GM19238 (cell line): ENCODE results near the gene C1QTNF12.

Experiments used
- DNase-seq: peaks from one replicate; pipeline ENCODE4 v3.0.0; 2011; ENCODE audit warnings: low spot score; ENCODE audit not compliant: insufficient read length

Gene C1QTNF12, protein sequence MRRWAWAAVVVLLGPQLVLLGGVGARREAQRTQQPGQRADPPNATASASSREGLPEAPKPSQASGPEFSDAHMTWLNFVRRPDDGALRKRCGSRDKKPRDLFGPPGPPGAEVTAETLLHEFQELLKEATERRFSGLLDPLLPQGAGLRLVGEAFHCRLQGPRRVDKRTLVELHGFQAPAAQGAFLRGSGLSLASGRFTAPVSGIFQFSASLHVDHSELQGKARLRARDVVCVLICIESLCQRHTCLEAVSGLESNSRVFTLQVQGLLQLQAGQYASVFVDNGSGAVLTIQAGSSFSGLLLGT

GRCh38 chr1:1246577-1247340 lies at the start of gene C1QTNF12:
C1QTNF12 (minus strand) TSS chr1:1246722; CDS start chr1:1246690, 32 bp downstream.
- no peak for DNase-seq

DNA sequence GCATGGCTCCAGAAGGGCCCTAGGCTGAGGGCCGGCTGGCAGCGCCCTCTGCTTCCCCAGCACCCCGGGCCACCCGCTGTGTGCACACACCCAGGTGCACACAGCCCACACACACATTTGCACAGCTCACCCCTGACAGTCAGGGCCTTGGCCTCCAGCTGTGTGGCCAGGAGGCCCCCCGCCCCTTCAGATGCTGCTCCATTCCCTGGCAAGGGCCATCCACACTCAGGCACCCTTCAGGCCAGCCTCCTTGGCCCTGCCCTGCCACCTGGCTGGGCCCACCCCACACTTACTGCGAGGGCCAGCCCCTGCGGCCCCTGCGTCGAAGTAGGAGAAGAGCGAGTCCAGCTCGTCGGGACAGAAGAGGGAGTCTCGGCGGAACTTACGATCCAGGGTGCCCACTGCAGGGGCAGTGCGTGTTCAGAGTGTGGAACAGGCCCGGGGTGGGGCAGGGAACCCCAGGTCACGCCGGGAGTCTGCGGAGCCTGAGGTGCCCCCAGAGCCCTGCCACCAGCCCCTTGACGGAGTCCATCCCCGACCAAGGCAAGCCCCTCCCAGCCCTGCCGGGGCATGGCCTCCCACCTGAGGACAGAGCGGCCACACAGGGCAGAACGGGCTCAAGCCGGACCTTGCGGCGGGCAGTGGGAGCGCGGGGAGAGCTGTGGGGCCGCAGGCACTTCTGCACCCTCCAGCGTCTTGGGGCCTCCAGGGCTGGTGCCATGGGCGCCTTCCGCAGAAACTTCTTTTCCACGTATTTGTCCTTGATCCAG lies 48.8 kb upstream of the C1QTNF12 start:
- DNase-seq: no peak

GRCh38 chr1:1294250-1294890 lies 47.8 kb upstream of the C1QTNF12 start:
- DNase-seq: no peak

DNA sequence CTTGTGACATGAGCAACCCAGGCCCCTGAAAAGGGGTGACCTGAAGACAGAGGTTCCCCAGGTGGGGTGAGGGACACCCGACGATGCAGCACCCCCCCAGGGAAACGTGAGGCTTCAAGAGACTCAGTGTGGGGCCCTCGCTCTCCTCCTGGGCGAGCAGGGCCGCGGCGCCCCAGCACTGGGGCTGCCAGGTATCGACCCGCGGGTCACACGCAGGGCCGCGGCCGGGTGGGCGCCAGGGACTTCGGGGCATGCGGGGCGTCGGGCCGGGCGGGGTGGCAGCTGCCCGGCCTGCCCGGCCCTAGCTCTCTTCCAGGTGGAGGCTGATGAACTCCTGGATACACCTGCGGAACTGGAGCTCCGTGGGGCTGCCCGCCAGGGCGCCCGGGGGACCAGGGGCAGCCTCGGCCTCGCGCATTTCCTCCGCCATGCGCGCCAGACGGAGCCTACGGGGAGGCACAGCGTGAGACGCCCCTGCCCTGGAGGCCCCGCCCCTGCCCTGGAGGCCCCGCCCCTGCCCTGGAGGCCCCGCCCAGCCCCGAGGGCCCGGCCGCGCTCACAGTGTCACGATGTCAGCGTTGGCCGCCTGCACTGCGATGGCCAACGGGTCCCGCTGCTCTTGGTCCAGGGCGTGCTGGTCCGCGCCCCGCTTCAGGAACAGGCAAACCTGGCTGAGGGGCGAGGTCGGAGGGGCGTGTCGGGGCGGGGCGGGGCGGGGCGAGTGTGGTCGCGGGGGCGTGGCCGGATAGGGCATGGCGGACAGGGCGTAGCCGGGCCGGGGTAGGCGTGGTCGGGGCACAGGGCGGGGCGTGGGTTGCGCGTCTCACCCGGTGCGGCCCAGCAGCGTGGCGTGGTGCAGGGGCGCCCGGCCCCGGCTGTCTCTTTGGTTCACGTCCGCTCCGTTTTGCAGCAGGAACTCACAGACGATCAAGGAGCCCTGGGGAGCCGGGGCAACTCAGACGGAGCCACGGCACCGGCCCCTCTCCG lies 47.0 kb upstream of the C1QTNF12 start:
- DNase-seq: no peak

DNA sequence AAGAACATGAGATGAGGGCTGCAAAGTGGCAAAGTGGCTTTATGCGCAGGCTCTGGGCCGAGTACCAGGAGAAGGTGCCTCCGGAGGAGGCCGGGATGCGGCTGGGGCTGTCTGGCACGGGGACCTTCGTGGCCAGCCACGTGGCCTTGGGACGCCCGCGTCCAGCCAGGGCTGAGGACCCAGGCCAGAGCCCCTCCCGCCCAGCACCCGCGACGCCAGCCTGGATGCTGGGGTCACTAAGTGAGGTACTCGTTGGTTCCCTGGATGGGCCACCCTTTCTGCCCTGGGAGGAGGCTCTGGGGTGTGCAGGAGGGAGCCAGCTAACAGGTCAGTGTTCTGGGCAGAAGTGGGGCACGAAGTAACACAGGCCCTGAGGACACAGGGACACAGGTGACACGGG lies 46.3 kb upstream of the C1QTNF12 start:
- no peak for DNase-seq

- DNase-seq: no peak
Measured at GRCh38 chr1:1292442-1292779, 45.9 kb upstream of the C1QTNF12 start.

- peak; percentile 85 for DNase-seq
Measured at GRCh38 chr1:1291548-1292441, 45.3 kb upstream of the C1QTNF12 start.

DNA sequence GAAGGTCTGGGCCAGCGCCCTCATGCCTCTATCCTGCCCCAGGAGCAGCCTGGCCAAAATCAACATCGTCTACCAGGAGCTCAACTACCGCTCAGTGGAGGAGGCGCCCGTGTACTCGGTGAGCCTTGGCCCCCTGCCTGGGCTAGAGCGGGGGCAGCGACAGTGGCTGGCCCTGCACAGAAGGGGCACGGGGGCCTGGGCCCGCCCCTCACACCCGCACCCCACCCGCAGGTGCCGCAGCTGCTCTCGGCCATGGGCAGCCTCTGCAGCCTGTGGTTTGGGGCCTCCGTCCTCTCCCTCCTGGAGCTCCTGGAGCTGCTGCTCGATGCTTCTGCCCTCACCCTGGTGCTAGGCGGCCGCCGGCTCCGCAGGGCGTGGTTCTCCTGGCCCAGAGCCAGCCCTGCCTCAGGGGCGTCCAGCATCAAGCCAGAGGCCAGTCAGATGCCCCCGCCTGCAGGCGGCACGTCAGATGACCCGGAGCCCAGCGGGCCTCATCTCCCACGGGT lies 44.6 kb upstream of the C1QTNF12 start:
- DNase-seq: no peak

DNA sequence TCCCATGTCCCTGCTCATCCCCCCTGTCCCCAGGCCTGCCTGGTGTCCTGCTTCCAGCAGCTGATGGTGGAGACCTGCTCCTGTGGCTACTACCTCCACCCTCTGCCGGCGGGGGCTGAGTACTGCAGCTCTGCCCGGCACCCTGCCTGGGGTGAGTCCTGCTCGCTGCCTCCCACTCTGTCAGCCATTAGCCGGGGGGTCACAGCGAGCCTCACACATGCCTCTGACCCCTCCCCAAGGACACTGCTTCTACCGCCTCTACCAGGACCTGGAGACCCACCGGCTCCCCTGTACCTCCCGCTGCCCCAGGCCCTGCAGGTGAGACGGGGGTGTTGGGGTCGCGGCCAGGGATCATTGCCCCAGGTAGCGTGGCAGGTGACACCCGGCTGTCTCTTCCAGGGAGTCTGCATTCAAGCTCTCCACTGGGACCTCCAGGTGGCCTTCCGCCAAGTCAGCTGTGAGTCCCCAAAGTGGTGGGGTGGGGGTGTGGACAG lies 43.8 kb upstream of the C1QTNF12 start:
- DNase-seq: no peak

DNA sequence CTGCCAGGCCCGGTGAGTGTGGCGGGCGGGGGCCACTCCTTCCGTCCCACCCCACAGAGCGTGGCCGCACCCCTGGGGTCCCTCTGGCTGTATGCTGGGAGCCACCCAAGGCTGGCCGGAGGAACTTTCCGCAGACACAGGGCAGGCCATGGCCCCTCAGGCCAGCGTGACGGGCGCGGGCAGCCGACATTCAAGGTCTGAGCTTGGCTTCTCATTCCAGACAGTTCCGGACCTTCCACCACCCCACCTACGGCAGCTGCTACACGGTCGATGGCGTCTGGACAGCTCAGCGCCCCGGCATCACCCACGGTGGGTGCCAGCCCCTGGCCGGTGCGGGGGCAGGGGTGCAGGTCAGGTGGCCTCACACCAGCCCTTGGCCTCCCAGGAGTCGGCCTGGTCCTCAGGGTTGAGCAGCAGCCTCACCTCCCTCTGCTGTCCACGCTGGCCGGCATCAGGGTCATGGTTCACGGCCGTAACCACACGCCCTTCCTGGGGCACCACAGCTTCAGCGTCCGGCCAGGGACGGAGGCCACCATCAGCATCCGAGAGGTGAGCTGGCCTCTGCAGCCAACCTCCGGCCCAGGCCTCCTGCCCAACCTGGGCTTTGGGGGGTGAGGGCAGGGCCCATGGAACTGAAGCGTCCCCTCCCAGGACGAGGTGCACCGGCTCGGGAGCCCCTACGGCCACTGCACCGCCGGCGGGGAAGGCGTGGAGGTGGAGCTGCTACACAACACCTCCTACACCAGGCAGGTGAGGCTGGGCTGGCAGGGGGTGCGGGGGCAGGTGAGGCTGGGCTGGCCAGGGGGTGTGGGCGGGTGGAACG lies 41.0 kb upstream of the C1QTNF12 start:
- DNase-seq: no peak

GRCh38 chr1:1286313-1287261 lies 40.1 kb upstream of the C1QTNF12 start:
- DNase-seq: no peak

DNA sequence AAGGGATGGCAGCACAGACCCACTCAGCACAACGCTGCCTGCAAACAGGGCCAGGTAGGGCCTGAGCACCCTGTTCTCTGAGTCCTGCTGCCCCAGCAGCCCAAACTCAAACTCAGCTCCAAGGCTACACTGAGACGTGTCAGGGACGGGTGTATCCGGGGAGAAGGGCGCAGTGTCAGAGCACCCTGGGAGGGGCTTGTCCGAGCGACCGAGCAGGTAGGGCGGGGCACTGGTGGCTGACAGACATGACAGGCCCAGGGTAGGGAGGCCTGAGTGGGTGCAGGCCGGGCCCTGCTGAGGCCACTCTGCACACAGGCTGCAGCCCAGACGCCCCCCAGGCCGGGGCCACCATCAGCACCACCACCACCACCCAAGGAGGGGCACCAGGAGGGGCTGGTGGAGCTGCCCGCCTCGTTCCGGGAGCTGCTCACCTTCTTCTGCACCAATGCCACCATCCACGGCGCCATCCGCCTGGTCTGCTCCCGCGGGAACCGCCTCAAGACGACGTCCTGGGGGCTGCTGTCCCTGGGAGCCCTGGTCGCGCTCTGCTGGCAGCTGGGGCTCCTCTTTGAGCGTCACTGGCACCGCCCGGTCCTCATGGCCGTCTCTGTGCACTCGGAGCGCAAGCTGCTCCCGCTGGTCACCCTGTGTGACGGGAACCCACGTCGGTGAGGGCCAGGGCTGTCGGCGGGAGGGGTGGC lies 39.2 kb upstream of the C1QTNF12 start:
- no peak for DNase-seq

- DNase-seq: no peak
Measured at GRCh38 chr1:1285102-1285571, 38.6 kb upstream of the C1QTNF12 start.

- no peak for DNase-seq
Measured at GRCh38 chr1:1284221-1285101, 37.9 kb upstream of the C1QTNF12 start.

DNA sequence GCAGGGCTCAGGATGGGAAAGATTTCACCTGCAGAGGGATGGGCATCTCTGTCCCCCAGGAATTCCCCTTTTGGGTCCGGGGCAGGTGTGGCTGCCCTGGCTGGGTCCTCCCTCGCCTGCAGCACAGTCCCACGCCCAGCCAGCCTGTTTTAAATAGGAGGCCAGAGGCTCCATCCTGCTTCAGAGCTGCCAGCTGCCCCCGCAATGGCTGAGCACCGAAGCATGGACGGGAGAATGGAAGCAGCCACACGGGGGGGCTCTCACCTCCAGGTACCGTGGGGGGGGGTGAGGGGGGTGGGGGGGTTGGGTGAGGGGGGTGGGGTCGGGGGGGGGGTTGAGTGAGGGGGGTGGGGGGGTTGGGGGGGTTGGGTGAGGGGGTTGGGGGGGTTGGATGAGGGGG lies 37.3 kb upstream of the C1QTNF12 start:
- DNase-seq: no peak
